CD4-positive, alpha-beta T cell treated with Interferon alpha-2 for 1 hour (primary cell): ENCODE measurements around the gene COPB2.
"Not testable (repeated sequence)": the region's sequence is repeated elsewhere in the genome, so short reads cannot be mapped to it uniquely, and the experiment has no call there.

Source experiments
- DNase-seq, 2 donors: peaks; one replicate each; pipeline ENCODE4 v3.0.0-alpha.2; 2020 to 2022

Gene COPB2

GRCh38 chr3:139389552-139390368 lies at the start of gene COPB2:
COPB2 (minus strand) TSS chr3:139389647; CDS start chr3:139389550, 97 bp downstream.
- peak; percentile 97 for DNase-seq

GRCh38 chr3:139434764-139435307 lies 45.4 kb upstream of the COPB2 start:
- DNase-seq, result no peak

GRCh38 chr3:139434228-139434627 lies 44.8 kb upstream of the COPB2 start:
- no peak for DNase-seq

GRCh38 chr3:139433089-139433488 lies 43.6 kb upstream of the COPB2 start:
- DNase-seq, result no peak

- no peak for DNase-seq
These were observed 41.0 kb upstream of the COPB2 start for GRCh38 chr3:139430493-139430892.

GRCh38 chr3:139427283-139428060 lies 38.0 kb upstream of the COPB2 start:
- peak in 1 of 2 donors; percentile 55 for DNase-seq

GRCh38 chr3:139425745-139426400 lies 36.4 kb upstream of the COPB2 start:
- no peak for DNase-seq

GRCh38 chr3:139423232-139423631 lies 33.8 kb upstream of the COPB2 start:
- no peak for DNase-seq

- DNase-seq, result no peak
These were observed 32.0 kb upstream of the COPB2 start for GRCh38 chr3:139421460-139421859.

GRCh38 chr3:139421040-139421439 lies 31.6 kb upstream of the COPB2 start:
- no peak for DNase-seq

- DNase-seq, result no peak
These were observed 28.7 kb upstream of the COPB2 start for GRCh38 chr3:139418144-139418543.

GRCh38 chr3:139416275-139416674 lies 26.8 kb upstream of the COPB2 start:
- no peak for DNase-seq

GRCh38 chr3:139414608-139415224 lies 25.3 kb upstream of the COPB2 start:
- DNase-seq, result no peak

- not testable (repeated sequence) for DNase-seq
These were observed 23.4 kb upstream of the COPB2 start for GRCh38 chr3:139412891-139413290.

- not testable (repeated sequence) for DNase-seq
These were observed 11.7 kb upstream of the COPB2 start for GRCh38 chr3:139401155-139401554.

- DNase-seq, result no peak
These were observed 7.3 kb upstream of the COPB2 start for GRCh38 chr3:139396707-139397106.

GRCh38 chr3:139394116-139394515 lies 4.7 kb upstream of the COPB2 start:
- DNase-seq, result no peak

GRCh38 chr3:139388821-139389551 lies 461 bp downstream of the COPB2 start:
- no peak for DNase-seq

GRCh38 chr3:139388077-139388476 lies 1.4 kb downstream of the COPB2 start:
- DNase-seq, result no peak

GRCh38 chr3:139382291-139382690 lies 7.2 kb downstream of the COPB2 start:
- not testable (repeated sequence) for DNase-seq

- DNase-seq, result no peak
These were observed 8.9 kb downstream of the COPB2 start for GRCh38 chr3:139380575-139380974.
